GM23338 (cell line): ENCODE data around the gene UNC79. TPM values are rescaled to one million over a fixed set of nuclear protein-coding genes. Genes with fewer than 3 reads are reported as not detected.

Source experiments
- ATAC-seq: fragments of 200-7000 bp; cut with Tn5 transposase; 3 replicates; pipeline ENCODE4 v1.9.1; 2020
- DNase-seq: peaks from one replicate; pipeline ENCODE4 v3.0.0-alpha.2; 2015; ENCODE audit warnings: low spot score
- H2AFZ ChIP-seq: fragments of 200-600 bp; sonication (generic); 2 replicates; pipeline ENCODE4 v1.8.0; 2016; ENCODE audit warnings: antibody characterized with exemption, mild to moderate bottlenecking, moderate library complexity
- H3F3A ChIP-seq: fragments of 200-600 bp; sonication (generic); replicated peaks from 2 replicates; pipeline ENCODE4 v1.8.0; 2017; ENCODE audit warnings: antibody characterized with exemption, mixed run types, low read depth
- H3K27ac ChIP-seq: fragments of 200-600 bp; sonication (generic); 2 replicates; pipeline ENCODE4 v1.6.1; 2016; ENCODE audit warnings: low read depth
- H3K27me3 ChIP-seq: fragments of 200-600 bp; sonication (generic); 2 replicates; pipeline ENCODE4 v1.8.0; 2016; ENCODE audit warnings: mild to moderate bottlenecking, mixed run types, moderate library complexity; ENCODE audit not compliant: insufficient read depth
- H3K36me3 ChIP-seq: fragments of 200-600 bp; sonication (generic); 2 replicates; pipeline ENCODE4 v1.8.0; 2016; ENCODE audit warnings: mild to moderate bottlenecking; ENCODE audit not compliant: insufficient read depth
- H3K4me1 ChIP-seq: fragments of 200-600 bp; sonication (generic); 2 replicates; pipeline ENCODE4 v1.8.0; 2016; ENCODE audit warnings: mild to moderate bottlenecking, moderate library complexity; ENCODE audit not compliant: insufficient read depth
- H3K4me2 ChIP-seq: fragments of 200-600 bp; sonication (generic); 2 replicates; pipeline ENCODE4 v1.7.1; 2017; ENCODE audit warnings: mixed run types
- H3K4me3 ChIP-seq: fragments of 200-600 bp; sonication (generic); 2 replicates; pipeline ENCODE4 v1.6.1; 2016; ENCODE audit warnings: mixed run types
- H3K79me2 ChIP-seq: fragments of 200-600 bp; sonication (generic); replicated peaks from 2 replicates; pipeline ENCODE4 v1.8.0; 2017; ENCODE audit warnings: mild to moderate bottlenecking; ENCODE audit not compliant: insufficient read depth
- H3K9me2 ChIP-seq: fragments of 200-600 bp; sonication (generic); 2 replicates; pipeline ENCODE4 v1.8.0; 2017; ENCODE audit not compliant: insufficient read depth
- H4K20me1 ChIP-seq: fragments of 200-600 bp; sonication (generic); replicated peaks from 2 replicates; pipeline ENCODE4 v1.8.0; 2017; ENCODE audit warnings: mild to moderate bottlenecking; ENCODE audit not compliant: insufficient read depth
- H3K27ac Mint-ChIP-seq: 2 replicates; pipeline ENCODE4 v1.8.0; 2020; ENCODE audit warnings: inconsistent platforms, mild to moderate bottlenecking, moderate library complexity, mixed read lengths
- H3K27me3 Mint-ChIP-seq: 3 replicates; pipeline ENCODE4 v1.8.0; 2022; ENCODE audit warnings: low read depth, mild to moderate bottlenecking, moderate library complexity, mixed read lengths, inconsistent platforms; ENCODE audit not compliant: insufficient read depth, poor library complexity
- H3K36me3 Mint-ChIP-seq: 3 replicates; pipeline ENCODE4 v1.8.0; 2021; ENCODE audit warnings: low read depth, mild to moderate bottlenecking, inconsistent platforms, moderate library complexity, mixed read lengths
- H3K4me1 Mint-ChIP-seq: 3 replicates; pipeline ENCODE4 v1.8.0; 2020; ENCODE audit warnings: mild to moderate bottlenecking, inconsistent platforms, mixed read lengths
- H3K4me3 Mint-ChIP-seq: 3 replicates; pipeline ENCODE4 v1.8.0; 2021; ENCODE audit warnings: moderate library complexity, mild to moderate bottlenecking, inconsistent platforms, mixed read lengths
- H3K9me3 Mint-ChIP-seq: 3 replicates; pipeline ENCODE4 v1.8.0; 2020; ENCODE audit warnings: moderate library complexity, mild to moderate bottlenecking, inconsistent platforms, mixed read lengths
- CREB1 ChIP-seq: fragments of 250-450 bp; sonication (Bioruptor Pico); IDR thresholded peaks from 2 replicates; pipeline ENCODE4 v1.5.0; 2020; ENCODE audit warnings: low read depth, mild to moderate bottlenecking, moderate library complexity
- CTCF ChIP-seq, 2 experiments: fragments of 200-600 bp in 1 of 2; sonication (generic) in 1 of 2; conservative IDR thresholded peaks; 2 replicates each; pipeline versions ENCODE4 v1.5.1 to v1.6.1; 2016 to 2017; ENCODE audit warnings: antibody characterized with exemption in 2 of 2, low read depth in 2 of 2, mild to moderate bottlenecking in 2 of 2, moderate library complexity in 1 of 2
- ETS1 ChIP-seq: IDR thresholded peaks from 2 replicates; pipeline ENCODE4 v1.6.1; 2016; ENCODE audit warnings: antibody characterized with exemption
- EZH2 ChIP-seq: fragments of 200-600 bp; sonication (generic); IDR thresholded peaks from one replicate; pipeline ENCODE4 v1.8.0; 2017; ENCODE audit warnings: antibody characterized with exemption, mild to moderate bottlenecking, low read depth; ENCODE audit not compliant: unreplicated experiment
- EZH2phosphoT487 ChIP-seq: fragments of 200-600 bp; sonication (generic); IDR thresholded peaks from one replicate; pipeline ENCODE4 v1.8.1; 2018; ENCODE audit warnings: antibody characterized with exemption; ENCODE audit not compliant: unreplicated experiment
- JUNB ChIP-seq: IDR thresholded peaks from one replicate; pipeline ENCODE4 v1.6.1; 2016; ENCODE audit warnings: antibody characterized with exemption; ENCODE audit not compliant: unreplicated experiment
- NANOG ChIP-seq: IDR thresholded peaks from 2 replicates; pipeline ENCODE4 v1.6.1; 2016; ENCODE audit warnings: antibody characterized with exemption, borderline replicate concordance
- POLR2AphosphoS5 ChIP-seq: IDR thresholded peaks from 2 replicates; pipeline ENCODE4 v1.6.1; 2016; ENCODE audit warnings: antibody characterized with exemption, low read depth
- REST ChIP-seq: IDR thresholded peaks from one replicate; pipeline ENCODE4 v1.6.1; 2018; ENCODE audit warnings: antibody characterized with exemption; ENCODE audit not compliant: unreplicated experiment
- ZNF114 ChIP-seq: fragments of 250-450 bp; sonication (Bioruptor Pico); IDR thresholded peaks from 2 replicates; pipeline ENCODE4 v1.5.0; 2020; ENCODE audit warnings: mild to moderate bottlenecking, moderate library complexity
- ZNF331 ChIP-seq: fragments of 250-450 bp; sonication (Bioruptor Pico); IDR thresholded peaks from 2 replicates; pipeline ENCODE4 v1.5.0; 2020; ENCODE audit warnings: low read depth, mild to moderate bottlenecking, moderate library complexity
- polyA plus RNA-seq: library from polyadenylated mRNA; unstranded; fragments of >200 nt; fragmentation: Nextera tagmentation; extraction: Ambion mirVana; gene quantifications from 2 replicates; pipeline ENCODE4 v1.2.1, GENCODE V29; 2016
- total RNA-seq: library from RNA; depleted of rRNA; stranded (reverse); fragments of >200 nt; shearing (Covaris generic); gene quantifications from 2 replicates; pipeline ENCODE4 v1.2.3, GENCODE V29; 2014

The UNC79 gene
- total and polyA plus RNA-seq, 2 experiments from 2014 or later, result 1.8 to 3.6 TPM

- H3K36me3 ChIP-seq, result no peaks in the 10 kb centered on the region
- no peak overlapping the region for H3K27ac ChIP-seq
- Mint-ChIP-seq H3K4me3 (no peak overlapping the region), H3K27ac (no peak overlapping the region), H3K9me3 (no peaks in the 10 kb centered on the region), H3K4me1 (peaks cover 17% of the 10 kb centered on the region), H3K36me3 (no peaks in the 10 kb centered on the region; the same call in 2 of the 3 replicates), H3K27me3 (peaks cover 5% of the 10 kb centered on the region)
- H3K79me2 ChIP-seq, result no peaks in the 10 kb centered on the region
- H3K27me3 ChIP-seq, result no peaks in the 10 kb centered on the region
- DNase-seq (no peak), ATAC-seq (no peak)
- H4K20me1 ChIP-seq, result no peaks in the 10 kb centered on the region
- H3K4me1 ChIP-seq, result no peaks in the 10 kb centered on the region
- TF ChIP-seq CREB1 (CRISPR knock-in tag) (no peak), ZNF331 (CRISPR knock-in tag) (no peak), EZH2 (no peak), EZH2phosphoT487 (no peak), ETS1 (no peak), ZNF114 (CRISPR knock-in tag) (no peak), POLR2AphosphoS5 (no peak), NANOG (no peak)
- H3K9me2 ChIP-seq, result 0 out of 2 replicates have a peak, but pooled peaks cover 3% of the 10 kb centered on the region
- H3K4me2 ChIP-seq, result no peak overlapping the region
- no peak overlapping the region for H2AFZ ChIP-seq
- H3F3A ChIP-seq, result no peaks in the 10 kb centered on the region
- H3K4me3 ChIP-seq, result no peak overlapping the region
These were observed 297.3 kb downstream of the UNC79 start for GRCh38 chr14:93727917-93728650.

- no peak overlapping the region for H3K27ac ChIP-seq
- TF ChIP-seq JUNB (no peak), CTCF (conservative IDR thresholded peaks at IDR 0.05; ENCODE audit: low read depth in 2 of 2) (no peak), REST (no peak), ZNF114 (CRISPR knock-in tag) (no peak), EZH2phosphoT487 (no peak), ZNF331 (CRISPR knock-in tag) (no peak), POLR2AphosphoS5 (no peak), CREB1 (CRISPR knock-in tag) (no peak), NANOG (no peak)
These were observed 297.9 kb downstream of the UNC79 start for GRCh38 chr14:93728651-93729016.

More at GRCh38 chr14:93728651-93729016, 297.9 kb downstream of the UNC79 start:
- Histone ChIP-seq H3K36me3 (no peaks in the 10 kb centered on the region), H2AFZ (no peak overlapping the region), H3K9me2 (0 out of 2 replicates have a peak, but pooled peaks cover 3% of the 10 kb centered on the region), H3F3A (no peaks in the 10 kb centered on the region), H3K79me2 (no peaks in the 10 kb centered on the region), H3K27me3 (no peaks in the 10 kb centered on the region), H3K4me1 (no peaks in the 10 kb centered on the region; the same call in 1 of the 2 replicates), H4K20me1 (no peaks in the 10 kb centered on the region), H3K4me2 (no peak overlapping the region), H3K4me3 (no peak overlapping the region)
- ATAC-seq (no peak), DNase-seq (no peak)
- Mint-ChIP-seq H3K4me3 (no peak overlapping the region), H3K27me3 (peaks cover 5% of the 10 kb centered on the region), H3K4me1 (peaks cover 20% of the 10 kb centered on the region), H3K27ac (no peak overlapping the region), H3K9me3 (no peaks in the 10 kb centered on the region), H3K36me3 (no peaks in the 10 kb centered on the region; the same call in 2 of the 3 replicates)
